MCF 10A (cell line): ENCODE results near the gene OR10AD1. TPM values are rescaled to one million over a fixed set of nuclear protein-coding genes. Genes with fewer than 3 reads are reported as not detected.

Experiments used
- BruUV-seq: library from RNA; stranded (reverse); fragments of 400-500 nt; replicated peaks from 2 replicates; lab custom pipeline; 2021; lab: Mats Ljungman, UMichigan
- CTCF ChIA-PET: fragments of 300-600 bp; sonication (Branson Sonifier 250); formaldehyde crosslinking; extraction: SDS; loops from one replicate; lab custom pipeline; 2021; ENCODE audit warnings: antibody characterized with exemption, inconsistent platforms; lab: Yijun Ruan, JAX
- POLR2A ChIA-PET: fragments of 300-600, 350-650 bp; sonication (Branson Sonifier 250); formaldehyde crosslinking; extraction: SDS; loops from one replicate; lab custom pipeline; 2020; ENCODE audit warnings: antibody characterized with exemption, inconsistent platforms; lab: Yijun Ruan, JAX
- DNase-seq: peaks from one replicate; pipeline ENCODE4 v3.0.0-alpha.2; 2018; ENCODE audit not compliant: unreplicated experiment
- H3K27ac Mint-ChIP-seq: one replicate; pipeline ENCODE4 v1.8.0; 2022; ENCODE audit warnings: mild to moderate bottlenecking, low read depth, mixed read lengths; ENCODE audit not compliant: unreplicated experiment
- H3K27me3 Mint-ChIP-seq: one replicate; pipeline ENCODE4 v1.8.0; 2022; ENCODE audit warnings: mixed read lengths; ENCODE audit not compliant: insufficient read depth, unreplicated experiment
- H3K36me3 Mint-ChIP-seq: one replicate; pipeline ENCODE4 v1.8.0; 2022; ENCODE audit warnings: mild to moderate bottlenecking, moderate library complexity, mixed read lengths; ENCODE audit not compliant: insufficient read depth, unreplicated experiment
- H3K4me1 Mint-ChIP-seq: one replicate; pipeline ENCODE4 v1.8.0; 2022; ENCODE audit warnings: mixed read lengths; ENCODE audit not compliant: insufficient read depth, unreplicated experiment
- H3K4me3 Mint-ChIP-seq: one replicate; pipeline ENCODE4 v1.8.0; 2022; ENCODE audit warnings: mild to moderate bottlenecking, moderate library complexity, mixed read lengths; ENCODE audit not compliant: unreplicated experiment
- H3K9me3 Mint-ChIP-seq: one replicate; pipeline ENCODE4 v1.8.0; 2022; ENCODE audit warnings: mixed read lengths; ENCODE audit not compliant: unreplicated experiment
- intact Hi-C: fragments of 100-400 bp; cut with micrococcal nuclease; formaldehyde crosslinking; loops from 2 replicates; pipeline ENCODE4 v1.14.1; 2022
- total RNA-seq: library from RNA; stranded (reverse); gene quantifications from 2 replicates; pipeline ENCODE4 v1.2.3, GENCODE V29; 2022
- TF ChIP-seq, protein P1 (sequence below): fragments of 200-600 bp; IDR thresholded peaks from one replicate; pipeline ENCODE4 v1.8.0; 2022; ENCODE audit warnings: antibody characterized with exemption, mild to moderate bottlenecking; ENCODE audit not compliant: unreplicated experiment

OR10AD1 gene
- total RNA-seq, 1 experiment from 2014 or later, result not detected

DNA sequence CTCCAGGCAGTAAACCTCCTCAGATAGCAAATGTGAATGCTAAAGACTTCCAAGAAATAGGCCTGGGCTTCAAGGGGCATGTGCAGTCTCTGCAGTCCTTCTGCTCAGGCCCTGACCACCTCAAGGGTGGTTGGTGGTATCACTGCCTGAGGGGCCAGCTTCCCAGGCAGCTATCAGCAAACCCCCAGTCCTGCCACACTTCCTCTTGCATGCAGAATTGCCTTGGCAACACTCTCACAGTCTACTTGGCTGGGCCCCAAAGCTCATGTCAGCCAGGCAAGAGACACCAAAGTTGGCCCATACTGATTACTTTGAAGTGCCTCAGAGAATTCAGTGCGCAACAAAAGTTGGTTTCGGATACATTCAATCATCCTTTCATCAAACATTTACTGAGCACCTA is 42.3 kb downstream of the OR10AD1 start:
- H3K36me3 Mint-ChIP-seq, result peaks cover 7% of the 10 kb centered on the region
- BruUV-seq, result no TSS peak
- H3K4me3 Mint-ChIP-seq, result no peak overlapping the region
- peaks cover 4% of the 10 kb centered on the region for H3K27me3 Mint-ChIP-seq
- H3K27ac Mint-ChIP-seq, result no peak overlapping the region
- no peak for DNase-seq
- H3K9me3 Mint-ChIP-seq, result no peaks in the 10 kb centered on the region
- H3K4me1 Mint-ChIP-seq, result peaks cover 4% of the 10 kb centered on the region
- intact Hi-C loops, result no loop called here
- TF ChIP-seq, protein P1, sequence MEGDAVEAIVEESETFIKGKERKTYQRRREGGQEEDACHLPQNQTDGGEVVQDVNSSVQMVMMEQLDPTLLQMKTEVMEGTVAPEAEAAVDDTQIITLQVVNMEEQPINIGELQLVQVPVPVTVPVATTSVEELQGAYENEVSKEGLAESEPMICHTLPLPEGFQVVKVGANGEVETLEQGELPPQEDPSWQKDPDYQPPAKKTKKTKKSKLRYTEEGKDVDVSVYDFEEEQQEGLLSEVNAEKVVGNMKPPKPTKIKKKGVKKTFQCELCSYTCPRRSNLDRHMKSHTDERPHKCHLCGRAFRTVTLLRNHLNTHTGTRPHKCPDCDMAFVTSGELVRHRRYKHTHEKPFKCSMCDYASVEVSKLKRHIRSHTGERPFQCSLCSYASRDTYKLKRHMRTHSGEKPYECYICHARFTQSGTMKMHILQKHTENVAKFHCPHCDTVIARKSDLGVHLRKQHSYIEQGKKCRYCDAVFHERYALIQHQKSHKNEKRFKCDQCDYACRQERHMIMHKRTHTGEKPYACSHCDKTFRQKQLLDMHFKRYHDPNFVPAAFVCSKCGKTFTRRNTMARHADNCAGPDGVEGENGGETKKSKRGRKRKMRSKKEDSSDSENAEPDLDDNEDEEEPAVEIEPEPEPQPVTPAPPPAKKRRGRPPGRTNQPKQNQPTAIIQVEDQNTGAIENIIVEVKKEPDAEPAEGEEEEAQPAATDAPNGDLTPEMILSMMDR, result no peak
- ChIA-PET POLR2A (no interaction called here), CTCF (interaction anchor here (0.7 to 0.9 kb wide), 2 partner anchors 28 to 76 kb away, joined by 3 to 7 read pairs; no protein-coding TSS in a partner anchor)

- no peak overlapping the region for H3K27ac Mint-ChIP-seq
- intact Hi-C loops, result no loop called here
- no peak overlapping the region for H3K4me3 Mint-ChIP-seq
- no TSS peak for BruUV-seq
- H3K9me3 Mint-ChIP-seq, result no peaks in the 10 kb centered on the region
- POLR2A ChIA-PET, result no interaction called here
- TF ChIP-seq, protein P1, result no peak
- no peaks in the 10 kb centered on the region for H3K27me3 Mint-ChIP-seq
- no peak for DNase-seq
- peaks cover 4% of the 10 kb centered on the region for H3K4me1 Mint-ChIP-seq
- CTCF ChIA-PET, result interaction anchor here (0.7 to 0.9 kb wide), 3 partner anchors 27 to 76 kb away, joined by 3 to 7 read pairs (median 3); no protein-coding TSS in a partner anchor
- H3K36me3 Mint-ChIP-seq, result peaks cover 7% of the 10 kb centered on the region
Observed at GRCh38 chr12:48160046-48160445, 43.0 kb downstream of the OR10AD1 start.

DNA sequence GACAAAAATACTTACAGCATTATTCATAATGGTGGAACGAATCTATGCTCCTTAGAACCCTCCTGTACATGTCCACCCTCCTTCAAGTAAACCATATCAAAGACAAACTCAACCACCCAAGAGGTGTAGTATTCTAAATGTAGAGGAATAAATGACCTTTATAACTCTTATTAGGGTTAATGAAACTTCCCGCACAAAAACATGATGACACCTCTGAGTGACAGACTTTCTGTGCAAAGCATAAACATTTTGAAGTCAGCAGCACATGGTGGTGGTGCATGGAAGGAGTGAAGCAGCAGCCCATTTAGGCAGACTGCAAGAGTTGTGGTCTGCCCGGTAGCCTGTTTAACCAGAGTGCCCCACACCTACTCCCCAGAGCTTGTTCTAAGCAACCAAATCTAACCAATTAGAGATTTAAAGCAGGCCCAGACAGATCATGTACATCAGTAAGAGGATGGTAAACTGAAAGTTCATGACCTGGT is 45.2 kb downstream of the OR10AD1 start:
- H3K4me1 Mint-ChIP-seq, result peaks cover 4% of the 10 kb centered on the region
- H3K4me3 Mint-ChIP-seq, result peak overlapping the region; percentile 90
- intact Hi-C loops, result loop anchor here (2.0 to 5.0 kb wide), 2 partner anchors 51 to 156 kb away; partner anchors contain the start of genes COL2A1 and SENP1
- POLR2A ChIA-PET, result interaction anchor here (0.7 to 1.9 kb wide), 4 partner anchors 10 to 952 kb away, joined by 3 to 14 read pairs (median 7); partner anchors contain the start of genes PFKM and SENP1
- H3K27me3 Mint-ChIP-seq, result no peaks in the 10 kb centered on the region
- peak overlapping the region; percentile 91 for H3K27ac Mint-ChIP-seq
- no TSS peak for BruUV-seq
- H3K36me3 Mint-ChIP-seq, result peaks cover 10% of the 10 kb centered on the region
- CTCF ChIA-PET, result interaction anchor here (0.5 to 2.2 kb wide), 7 partner anchors 7 to 222 kb away, joined by 3 to 9 read pairs (median 3); no protein-coding TSS in a partner anchor
- no peaks in the 10 kb centered on the region for H3K9me3 Mint-ChIP-seq
- TF ChIP-seq, protein P1, result no peak
- DNase-seq, result no peak

DNA sequence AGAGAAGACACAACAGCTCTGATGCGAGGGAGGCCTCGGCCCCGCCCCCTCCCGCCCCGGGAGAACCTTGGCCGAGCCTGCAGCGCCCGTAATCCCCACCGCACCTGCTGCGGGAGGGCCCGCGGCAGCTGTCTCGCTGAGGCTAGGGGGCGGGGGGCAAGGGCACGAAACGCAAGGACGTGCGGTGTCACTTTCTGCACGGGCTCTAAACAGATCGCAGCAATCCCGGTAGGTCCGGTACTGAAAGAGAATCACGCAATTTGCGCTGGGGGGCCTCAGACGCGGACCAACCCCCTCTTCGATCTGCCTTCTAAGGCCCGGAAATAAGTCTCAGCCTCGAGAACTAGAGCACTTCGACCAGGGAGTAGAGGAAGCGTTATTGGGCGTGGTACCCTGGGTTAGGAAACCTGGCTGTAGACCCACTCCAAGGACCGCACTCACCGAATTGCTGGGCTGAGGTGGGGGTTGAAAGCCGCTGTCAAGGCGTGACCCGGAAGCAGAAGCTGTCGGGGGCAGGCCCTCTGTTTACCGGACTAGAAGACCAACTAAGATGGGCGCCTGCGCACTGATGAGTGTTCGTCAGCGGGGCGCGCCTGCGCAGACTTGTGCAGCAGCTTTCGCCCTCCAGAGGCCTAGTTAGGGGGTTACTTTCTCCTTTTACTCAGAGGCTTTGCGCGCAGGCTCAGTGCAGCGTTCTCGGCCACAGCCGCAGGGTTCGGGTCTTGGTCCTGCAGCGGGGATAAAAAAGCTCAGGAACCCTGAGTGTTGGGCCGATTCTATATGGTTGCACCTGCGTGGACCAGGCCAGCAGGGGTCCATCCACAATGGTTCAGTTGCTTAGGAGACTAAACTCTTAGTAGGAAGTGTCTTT is 45.8 kb downstream of the OR10AD1 start, which contains the start of gene ASB8:
TSS of gene ASB8 (minus strand) at position 498 of the 871 bp plus-strand sequence. CDS start 4,019 bp downstream, outside the sequence.
- TF ChIP-seq, protein P1, result peak; percentile 8
- peak within 1 kb of the TSS; percentile 90 for H3K4me3 Mint-ChIP-seq
- H3K27ac Mint-ChIP-seq, result peak within 1 kb of the TSS; percentile 91
- BruUV-seq, result TSS peak; percentile 42
- peaks cover 4% of the 10 kb centered on the region for H3K4me1 Mint-ChIP-seq
- intact Hi-C loops, result loop anchor here (2.0 to 5.0 kb wide), 2 partner anchors 50 to 155 kb away; partner anchors contain the start of genes COL2A1 and SENP1
- no peaks in the 10 kb centered on the region for H3K27me3 Mint-ChIP-seq
- no peaks in the 10 kb centered on the region for H3K9me3 Mint-ChIP-seq
- peak; percentile 97 for DNase-seq
- peaks cover 17% of the 10 kb centered on the region for H3K36me3 Mint-ChIP-seq
- ChIA-PET CTCF (interaction anchor here (0.6 to 2.2 kb wide), 7 partner anchors 7 to 221 kb away, joined by 3 to 9 read pairs (median 3); no protein-coding TSS in a partner anchor), POLR2A (interaction anchor here (0.5 to 1.9 kb wide), 8 partner anchors 9 to 953 kb away, joined by 3 to 14 read pairs (median 4); partner anchors contain the start of genes PFKM and SENP1)
